ENCODE measurements around the gene BBS9.

BBS9 gene

GRCh38 chr7:33379891-33380525 is 250.6 kb downstream of the BBS9 start:
- no peak for DNase-seq

- no peak for DNase-seq
Observed at GRCh38 chr7:33388332-33388731, 259.0 kb downstream of the BBS9 start.

GRCh38 chr7:33392148-33392547 is 262.8 kb downstream of the BBS9 start:
- DNase-seq, result no peak

- DNase-seq, result no peak
Observed at GRCh38 chr7:33393770-33394169, 264.4 kb downstream of the BBS9 start.

- no peak for DNase-seq
Observed at GRCh38 chr7:33395340-33395739, 266.0 kb downstream of the BBS9 start.

- DNase-seq, result no peak
Observed at GRCh38 chr7:33399528-33400213, 270.3 kb downstream of the BBS9 start.

GRCh38 chr7:33400214-33400538 is 270.8 kb downstream of the BBS9 start:
- DNase-seq, result no peak

GRCh38 chr7:33410266-33410665 is 280.9 kb downstream of the BBS9 start:
- DNase-seq, result no peak

- DNase-seq, result no peak
Observed at GRCh38 chr7:33411020-33411419, 281.7 kb downstream of the BBS9 start.

- no peak for DNase-seq
Observed at GRCh38 chr7:33412331-33412730, 283.0 kb downstream of the BBS9 start.

- DNase-seq, result no peak
Observed at GRCh38 chr7:33418251-33418701, 288.9 kb downstream of the BBS9 start.

- DNase-seq, result no peak
Observed at GRCh38 chr7:33420311-33420940, 291.1 kb downstream of the BBS9 start.

GRCh38 chr7:33421429-33421828 is 292.1 kb downstream of the BBS9 start:
- DNase-seq, result no peak

GRCh38 chr7:33422141-33422540 is 292.8 kb downstream of the BBS9 start:
- DNase-seq, result no peak

- DNase-seq, result no peak
Observed at GRCh38 chr7:33422825-33423645, 293.7 kb downstream of the BBS9 start.

GRCh38 chr7:33423646-33424020 is 294.3 kb downstream of the BBS9 start:
- DNase-seq, result peak; percentile 22

GRCh38 chr7:33425395-33425794 is 296.0 kb downstream of the BBS9 start:
- DNase-seq, result no peak

- no peak for DNase-seq
Observed at GRCh38 chr7:33425929-33426678, 296.7 kb downstream of the BBS9 start.

GRCh38 chr7:33428415-33428814 is 299.1 kb downstream of the BBS9 start:
- no peak for DNase-seq

- no peak for DNase-seq
Observed at GRCh38 chr7:33431543-33431942, 302.2 kb downstream of the BBS9 start.

GRCh38 chr7:33432821-33433220 is 303.5 kb downstream of the BBS9 start:
- DNase-seq, result peak; percentile 87

- DNase-seq, result no peak
Observed at GRCh38 chr7:33433357-33433756, 304.0 kb downstream of the BBS9 start.

GRCh38 chr7:33444511-33444910 is 315.1 kb downstream of the BBS9 start:
- DNase-seq, result no peak
